Keratinocyte (primary cell): Measurements from ENCODE around the gene UBASH3B. TPM values are rescaled to one million over a fixed set of nuclear protein-coding genes. Genes with fewer than 3 reads are reported as not detected.

Experiments used
- DNase-seq: peaks from one replicate; pipeline ENCODE4 v3.0.0-alpha.2; 2011; ENCODE audit warnings: low read depth, missing footprints, low spot score
- FAIRE-seq: peaks from 2 replicates; lab custom pipeline; 2011; peaks lifted over from hg19 to GRCh38; lab: Jason Lieb, UNC
- H2AFZ ChIP-seq: 2 replicates; pipeline ENCODE4 v1.6.0; 2012; ENCODE audit warnings: low read length, control low read depth, inconsistent platforms; ENCODE audit not compliant: control insufficient read depth
- H3K27ac ChIP-seq: 2 replicates; pipeline ENCODE4 v1.5.1; 2011; ENCODE audit warnings: low read length; ENCODE audit not compliant: control insufficient read depth, insufficient read depth
- H3K27me3 ChIP-seq: 3 replicates; pipeline ENCODE4 v1.6.0; 2011; ENCODE audit warnings: low read length; ENCODE audit not compliant: control insufficient read depth, insufficient read depth; ENCODE audit errors: extremely low read depth
- H3K36me3 ChIP-seq, 2 experiments: 2 replicates in 1 of 2; 3 replicates in 1 of 2; pipeline ENCODE4 v1.5.1; 2011; ENCODE audit warnings: low read length in 2 of 2, mild to moderate bottlenecking in 1 of 2; ENCODE audit not compliant: control insufficient read depth in 2 of 2, insufficient read depth in 2 of 2; ENCODE audit errors: extremely low read depth in 1 of 2
- H3K4me1 ChIP-seq: 3 replicates; pipeline ENCODE4 v1.5.1; 2011; ENCODE audit warnings: low read length; ENCODE audit not compliant: control insufficient read depth, insufficient read depth; ENCODE audit errors: extremely low read depth
- H3K4me2 ChIP-seq: 3 replicates; pipeline ENCODE4 v1.6.0; 2011; ENCODE audit warnings: low read depth, low read length; ENCODE audit not compliant: control insufficient read depth, insufficient read depth; ENCODE audit errors: extremely low read depth
- H3K4me3 ChIP-seq, 3 experiments: fragments of 200-600 bp in 1 of 3; sonication (generic) in 1 of 3; 2 replicates in 2 of 3; 3 replicates in 1 of 3; pipeline ENCODE4 v1.5.1; 2011 to 2016; ENCODE audit warnings: low read length in 3 of 3, mild to moderate bottlenecking in 3 of 3, control low read depth in 2 of 3, inconsistent platforms in 1 of 3, low read depth in 1 of 3, mixed read lengths in 1 of 3, mixed run types in 1 of 3, moderate library complexity in 1 of 3; ENCODE audit not compliant: control insufficient read depth in 2 of 3, insufficient read depth in 2 of 3; ENCODE audit errors: extremely low read depth in 1 of 3
- H3K79me2 ChIP-seq: 2 replicates; pipeline ENCODE4 v1.6.0; 2012; ENCODE audit warnings: low read length; ENCODE audit not compliant: control insufficient read depth, insufficient read depth
- H3K9ac ChIP-seq: 3 replicates; pipeline ENCODE4 v1.6.0; 2011; ENCODE audit warnings: low read length; ENCODE audit not compliant: control insufficient read depth, insufficient read depth; ENCODE audit errors: extremely low read depth
- H3K9me1 ChIP-seq: 3 replicates; pipeline ENCODE4 v1.6.0; 2011; ENCODE audit warnings: low read length; ENCODE audit not compliant: control insufficient read depth, insufficient read depth; ENCODE audit errors: extremely low read depth
- H3K9me3 ChIP-seq: 2 replicates; pipeline ENCODE4 v1.5.1; 2012; ENCODE audit warnings: low read depth, low read length; ENCODE audit not compliant: control insufficient read depth
- H4K20me1 ChIP-seq: 3 replicates; pipeline ENCODE4 v1.6.0; 2011; ENCODE audit warnings: low read length; ENCODE audit not compliant: control insufficient read depth, insufficient read depth; ENCODE audit errors: extremely low read depth
- CTCF ChIP-seq, 3 experiments: IDR thresholded peaks in 1 of 3; conservative IDR thresholded peaks in 1 of 3; optimal IDR thresholded peaks in 1 of 3; 2 replicates in 2 of 3; 3 replicates in 1 of 3; pipeline versions ENCODE3 to v1.5.1; 2011; ENCODE audit warnings: low read length in 3 of 3, mild to moderate bottlenecking in 3 of 3, moderate library complexity in 2 of 3, control low read depth in 1 of 3, inconsistent platforms in 1 of 3; ENCODE audit not compliant: insufficient read depth in 2 of 3; ENCODE audit errors: extremely low read depth in 1 of 3
- EZH2 ChIP-seq: IDR thresholded peaks from one replicate; pipeline ENCODE4 v1.6.1; 2012; ENCODE audit warnings: inconsistent platforms, mild to moderate bottlenecking, low read length, moderate library complexity
- dilution Hi-C: fragments of 300-500 bp; cut with MboI; formaldehyde crosslinking; loops from one replicate; pipeline ENCODE4 v1.7.0; 2020; ENCODE audit warnings: low sequenced_read_pairs; ENCODE audit not compliant: extremely low pct_ligation_motif_present
- polyA plus RNA-seq, 5 experiments: library from polyadenylated mRNA; depleted of rRNA in 3 of 5; stranded (reverse) in 3 of 5; stranded (forward) in 1 of 5; unstranded in 1 of 5; fragments of >200 nt; gene quantifications; 1 replicate in 1 of 5; 2 replicates in 3 of 5; 3 replicates in 1 of 5; pipeline versions ENCODE4 v1.2.1 to v1.2.3, GENCODE V29; 2011 to 2012; ENCODE audit warnings: missing spikeins in 2 of 5, low read depth in 1 of 5, low replicate concordance in 1 of 5

The UBASH3B gene
- polyA plus RNA-seq, 1 donor (not counting 4 experiments of a cell fraction or from before 2014, with no cell fraction given) = 25.0 TPM

GRCh38 chr11:122711831-122712381 is 56.4 kb downstream of the UBASH3B start:
- H3K36me3 ChIP-seq = peaks cover 8% of the 10 kb centered on the region in 2 experiments
- no peak overlapping the region for H3K4me2 ChIP-seq
- peak in 1 of 3 experiments; percentile 27 for TF ChIP-seq CTCF (optimal IDR thresholded peaks at IDR 0.05 in 1 of 3, IDR thresholded peaks at IDR 0.05 in 1 of 3, conservative IDR thresholded peaks at IDR 0.05 in 1 of 3; ENCODE audit: extremely low read depth in 1 of 3, insufficient read depth in 2 of 3, low read length in 3 of 3)
- no peak for TF ChIP-seq EZH2
- no peak overlapping the region for H3K4me3 ChIP-seq
- FAIRE-seq (peak; percentile 48), DNase-seq (no peak)
- H2AFZ ChIP-seq = no peak overlapping the region
- H3K4me1 ChIP-seq = peaks cover 47% of the 10 kb centered on the region
- H3K27me3 ChIP-seq = no peaks in the 10 kb centered on the region
- H3K9ac ChIP-seq = no peak overlapping the region
- H3K9me1 ChIP-seq = no peaks in the 10 kb centered on the region
- no peak overlapping the region for H3K27ac ChIP-seq
- H4K20me1 ChIP-seq = no peaks in the 10 kb centered on the region
- no peaks in the 10 kb centered on the region for H3K9me3 ChIP-seq
- H3K79me2 ChIP-seq = peaks cover 41% of the 10 kb centered on the region
- dilution Hi-C loops = no loop called here

- dilution Hi-C loops = no loop called here
- peaks cover 45% of the 10 kb centered on the region for H3K79me2 ChIP-seq
- TF ChIP-seq EZH2 (no peak), CTCF (optimal IDR thresholded peaks at IDR 0.05 in 1 of 3, IDR thresholded peaks at IDR 0.05 in 1 of 3, conservative IDR thresholded peaks at IDR 0.05 in 1 of 3; ENCODE audit: extremely low read depth in 1 of 3, insufficient read depth in 2 of 3, low read length in 3 of 3) (no peak)
- no peak overlapping the region for H3K27ac ChIP-seq
- no peaks in the 10 kb centered on the region for H3K9me3 ChIP-seq
- H2AFZ ChIP-seq = no peak overlapping the region
- peaks cover 8% of the 10 kb centered on the region in 2 experiments for H3K36me3 ChIP-seq
- no peak overlapping the region for H3K9ac ChIP-seq
- H3K4me2 ChIP-seq = no peak overlapping the region
- FAIRE-seq (no peak), DNase-seq (no peak)
- H3K4me3 ChIP-seq = no peak overlapping the region
- H4K20me1 ChIP-seq = no peaks in the 10 kb centered on the region
- no peaks in the 10 kb centered on the region for H3K9me1 ChIP-seq
- no peaks in the 10 kb centered on the region for H3K27me3 ChIP-seq
- peaks cover 34% of the 10 kb centered on the region for H3K4me1 ChIP-seq
Observed at GRCh38 chr11:122714004-122714403, 58.5 kb downstream of the UBASH3B start.
